ENCODE results near the gene PAIP2. TPM values are rescaled to one million over a fixed set of nuclear protein-coding genes. Genes with fewer than 3 reads are reported as not detected.

The PAIP2 gene, protein sequence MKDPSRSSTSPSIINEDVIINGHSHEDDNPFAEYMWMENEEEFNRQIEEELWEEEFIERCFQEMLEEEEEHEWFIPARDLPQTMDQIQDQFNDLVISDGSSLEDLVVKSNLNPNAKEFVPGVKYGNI
- 94.8 and 95.3 TPM in 2 replicates for total RNA-seq

DNA sequence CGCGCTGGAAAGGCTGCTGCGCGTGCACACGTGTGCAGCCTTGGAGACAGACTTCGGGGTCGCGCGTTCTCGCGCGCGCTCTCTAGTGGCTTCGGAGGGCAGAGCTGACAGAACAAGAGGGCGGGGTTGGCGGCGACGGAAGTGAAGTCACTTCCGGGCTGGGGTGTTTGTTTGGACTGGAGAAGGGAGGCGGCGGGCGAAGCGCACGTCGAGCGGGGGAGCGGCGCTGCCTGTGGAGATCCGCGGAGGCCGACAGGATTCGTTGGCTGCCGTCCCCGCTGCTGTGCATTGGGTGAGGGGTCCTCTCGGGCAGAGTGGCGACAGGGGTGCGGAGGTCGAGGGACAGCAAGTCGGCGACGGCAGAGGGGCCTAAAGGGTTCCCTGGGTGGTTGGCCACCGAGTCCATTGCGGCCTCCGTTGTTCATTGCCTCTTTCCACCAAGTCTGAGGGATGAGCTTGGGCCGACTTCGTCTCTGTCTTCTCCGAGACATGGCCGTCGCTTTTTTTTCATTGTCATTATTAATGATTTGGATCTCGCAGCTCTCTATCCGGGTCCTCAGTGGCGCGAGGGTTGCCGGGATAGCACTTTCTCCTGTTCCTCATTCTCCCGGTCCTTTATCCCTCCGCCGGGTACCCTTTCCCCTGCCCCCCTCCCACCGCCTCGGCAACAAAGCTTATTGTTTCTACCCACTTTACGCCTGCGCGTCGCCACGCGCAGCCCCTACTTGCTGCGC is at the start of gene PAIP2:
TSS of gene PAIP2 (plus strand) at position 166 of the 734 bp plus-strand sequence. CDS start 21,931 bp downstream, outside the sequence.
- intact Hi-C loops (cut with micrococcal nuclease) = loop anchor here (1.0 to 10.0 kb wide), 18 partner anchors 43 to 1220 kb away; partner anchors contain the start of genes APBB3, BRD8, CDC25C and DNAJC18

GRCh38 chr5:139293202-139293506 is 48.5 kb upstream of the PAIP2 start:
- intact Hi-C loops (cut with micrococcal nuclease) = loop anchor here (1.0 to 10.0 kb wide), 15 partner anchors 19 to 1541 kb away; partner anchors contain the start of genes ANKHD1, CDC25C, ETF1 and HNRNPA0

DNA sequence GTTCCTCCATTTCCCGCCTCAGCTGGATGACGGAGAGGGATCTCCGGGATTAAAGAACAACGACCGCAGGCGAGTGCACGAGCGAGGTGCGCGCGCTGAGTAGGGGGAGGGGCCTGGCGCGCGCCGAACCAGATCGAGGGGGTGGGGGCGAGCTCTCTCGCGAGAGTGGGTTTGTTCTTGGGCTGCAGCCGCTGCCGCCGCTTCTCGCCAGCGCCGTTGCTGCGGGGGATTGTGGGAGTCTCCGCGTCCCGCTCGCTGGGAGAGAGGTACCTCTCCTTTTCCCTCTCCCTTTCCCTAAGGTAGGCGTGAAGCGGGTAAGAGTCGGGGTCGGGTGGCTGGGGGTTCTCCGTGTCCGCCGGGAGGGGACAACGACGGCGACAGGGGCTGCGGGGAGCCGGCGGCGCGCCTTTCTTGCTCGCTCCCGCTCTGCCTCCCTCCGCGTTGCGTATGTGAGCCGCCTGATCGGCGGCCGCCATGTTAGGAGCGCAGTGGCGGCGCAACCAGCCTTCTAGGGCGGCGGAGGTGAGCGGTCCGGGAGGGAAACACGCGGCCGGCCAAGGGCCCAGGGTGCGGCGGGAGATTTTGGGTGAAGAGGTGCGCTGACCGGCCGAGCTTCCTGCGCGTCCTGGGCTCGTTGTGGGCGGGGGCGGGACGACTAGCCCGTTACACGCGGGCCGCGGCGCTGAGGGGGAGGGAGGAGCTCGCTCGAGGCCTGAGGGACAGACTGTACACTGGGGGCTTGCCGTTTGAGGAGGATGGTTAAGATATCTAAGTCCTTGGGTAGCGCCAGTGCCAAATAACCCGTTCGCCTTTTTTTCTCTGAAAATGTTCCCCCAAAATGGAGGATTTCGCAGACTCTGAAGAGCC is 47.9 kb upstream of the PAIP2 start, which contains the start of gene MATR3:
TSS of gene MATR3 (plus strand) at position 234 of the 867 bp plus-strand sequence. CDS start 13,676 bp downstream, outside the sequence.
- intact Hi-C loops (cut with micrococcal nuclease) = loop anchor here (1.0 to 10.0 kb wide), 17 partner anchors 19 to 1541 kb away; partner anchors contain the start of genes ANKHD1, CDC25C, ETF1 and HNRNPA0

DNA sequence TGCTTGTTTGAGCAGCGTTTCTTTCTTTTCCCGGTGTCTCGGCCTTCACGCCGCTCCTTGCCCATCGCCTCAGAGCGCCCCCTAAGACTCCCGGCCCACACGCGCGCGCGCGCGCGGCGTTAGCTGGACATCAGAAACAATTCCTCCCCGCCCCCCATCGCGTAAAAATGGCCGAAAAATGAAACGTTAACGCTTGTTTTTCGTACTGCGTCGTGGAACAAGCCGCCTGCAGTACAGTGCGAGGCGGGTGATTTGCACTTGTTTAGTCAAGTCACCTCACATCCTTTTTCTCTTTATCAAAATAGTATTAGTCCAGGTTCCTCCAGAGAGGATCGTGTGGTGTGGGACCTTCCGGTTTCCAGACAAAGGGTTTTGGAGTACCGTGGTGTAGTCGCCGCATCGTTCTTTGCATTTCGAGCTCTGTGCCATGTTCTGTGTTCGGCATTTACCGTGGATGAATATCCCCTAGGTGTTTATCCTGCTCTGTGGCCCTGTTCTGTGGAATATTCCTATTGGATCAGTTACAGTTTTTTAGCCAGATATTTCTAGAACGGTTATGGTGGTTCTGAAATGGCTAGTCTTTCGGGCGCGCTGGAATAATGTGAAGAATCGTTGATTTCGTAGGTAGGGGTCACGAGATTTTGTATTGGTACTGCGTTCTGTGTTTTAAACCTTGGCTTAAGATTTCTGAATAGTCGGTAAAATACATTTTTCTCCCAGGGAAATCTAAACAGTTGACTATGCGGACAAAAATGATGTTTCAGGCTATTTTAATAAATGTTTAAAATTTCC is 47.1 kb upstream of the PAIP2 start:
- intact Hi-C loops (cut with micrococcal nuclease) = loop anchor here (1.0 to 10.0 kb wide), 7 partner anchors 12 to 1542 kb away; partner anchors contain the start of genes ANKHD1, HNRNPA0 and SRA1

DNA sequence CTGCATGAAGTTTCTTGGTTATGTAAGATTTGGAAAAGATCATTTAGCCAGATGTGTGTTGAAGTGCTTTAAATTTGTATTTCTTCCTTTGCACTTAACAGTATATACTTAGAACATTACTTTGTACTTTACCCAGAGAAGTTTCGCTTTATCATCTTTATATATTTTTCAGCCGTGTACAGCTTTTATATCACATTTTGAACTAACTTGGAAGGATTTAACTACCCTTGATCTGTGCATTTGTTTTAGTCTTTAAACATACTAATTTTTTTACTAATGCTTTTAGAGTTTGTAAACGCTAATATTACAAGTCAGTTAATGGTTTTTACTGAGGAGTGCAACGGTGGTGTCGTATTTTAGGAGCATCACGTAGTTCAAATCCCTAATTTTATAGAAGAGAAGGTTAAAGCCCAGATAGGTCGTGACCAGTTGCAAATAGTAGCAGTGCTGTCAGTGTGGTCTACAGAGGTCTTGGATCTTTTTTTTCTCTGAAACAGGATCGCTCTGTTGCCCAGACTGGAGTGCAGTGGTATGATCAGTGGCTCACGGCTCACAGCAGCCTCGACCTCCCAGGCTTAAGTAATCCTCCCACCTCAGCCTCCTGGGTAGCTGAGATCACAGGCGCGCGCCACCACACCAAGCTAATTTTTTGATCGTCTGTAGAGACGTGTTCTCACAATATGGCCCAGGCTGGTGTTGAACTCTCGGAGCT is 46.2 kb upstream of the PAIP2 start:
- intact Hi-C loops (cut with micrococcal nuclease) = loop anchor here (1.0 to 10.0 kb wide), 4 partner anchors 11 to 1259 kb away; partner anchors contain the start of genes ANKHD1 and SRA1

GRCh38 chr5:139296198-139296597 is 45.5 kb upstream of the PAIP2 start:
- intact Hi-C loops (cut with micrococcal nuclease) = loop anchor here (10.0 kb wide), 2 partner anchors 1109 to 1259 kb away; partner anchors contain the start of genes ANKHD1 and SRA1

DNA sequence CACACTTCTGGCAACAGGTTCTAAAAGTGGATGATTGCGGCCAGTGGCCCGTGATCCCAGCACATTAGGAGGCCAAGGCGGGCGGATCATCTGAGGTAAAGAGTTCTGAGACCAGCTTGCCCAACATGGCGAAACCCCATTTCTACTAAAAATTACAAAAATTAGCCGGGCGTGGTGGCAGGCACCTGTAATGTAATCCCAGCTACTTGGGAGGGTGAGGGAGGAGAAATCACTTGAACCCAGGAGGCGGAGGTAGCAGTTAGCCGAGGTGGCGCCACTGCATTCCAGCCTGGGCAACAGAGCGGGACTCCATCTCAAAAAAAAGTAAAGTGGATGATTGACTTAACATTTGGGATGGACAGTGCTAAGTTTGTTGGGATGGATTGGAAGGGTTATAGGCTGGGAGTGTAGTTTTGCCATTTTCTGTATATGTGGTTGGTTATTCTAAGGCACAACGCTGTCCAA is 44.8 kb upstream of the PAIP2 start:
- intact Hi-C loops (cut with micrococcal nuclease) = loop anchor here (10.0 kb wide), 2 partner anchors 1108 to 1258 kb away; partner anchors contain the start of genes ANKHD1 and SRA1

DNA sequence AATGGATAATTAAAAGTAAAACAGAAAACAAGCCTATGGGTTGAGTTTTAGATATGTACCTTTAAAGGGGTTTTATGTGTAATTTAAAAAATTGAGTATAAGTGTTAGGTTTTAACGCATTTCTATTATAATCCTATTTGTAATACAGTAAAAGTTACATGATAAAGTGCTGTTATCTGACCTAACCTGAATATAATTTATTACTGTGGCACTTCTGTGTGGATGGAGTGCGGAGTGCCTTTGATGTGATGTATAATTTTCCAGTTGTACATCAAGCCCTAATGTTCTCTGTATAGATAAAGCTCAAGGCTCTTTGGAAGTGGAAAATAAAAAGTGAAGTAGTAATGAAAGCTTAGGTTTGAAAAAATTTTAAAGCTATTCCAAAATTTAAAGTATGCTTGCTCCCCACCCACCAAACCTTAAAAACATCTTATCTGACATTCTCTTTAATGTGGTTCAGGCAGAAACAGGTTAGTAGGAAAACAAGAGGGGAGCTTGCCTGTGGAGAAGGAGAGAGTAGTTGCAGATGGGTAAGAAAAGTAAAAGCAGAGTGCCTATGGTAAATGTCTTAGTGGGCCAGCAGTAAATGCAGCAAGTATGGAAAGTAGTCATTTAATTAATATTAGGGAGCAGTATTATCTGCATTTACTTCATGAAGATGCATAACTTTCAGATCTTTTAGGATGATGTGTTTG is 44.1 kb upstream of the PAIP2 start:
- intact Hi-C loops (cut with micrococcal nuclease) = loop anchor here (10.0 kb wide), 2 partner anchors 1107 to 1257 kb away; partner anchors contain the start of genes ANKHD1 and SRA1

DNA sequence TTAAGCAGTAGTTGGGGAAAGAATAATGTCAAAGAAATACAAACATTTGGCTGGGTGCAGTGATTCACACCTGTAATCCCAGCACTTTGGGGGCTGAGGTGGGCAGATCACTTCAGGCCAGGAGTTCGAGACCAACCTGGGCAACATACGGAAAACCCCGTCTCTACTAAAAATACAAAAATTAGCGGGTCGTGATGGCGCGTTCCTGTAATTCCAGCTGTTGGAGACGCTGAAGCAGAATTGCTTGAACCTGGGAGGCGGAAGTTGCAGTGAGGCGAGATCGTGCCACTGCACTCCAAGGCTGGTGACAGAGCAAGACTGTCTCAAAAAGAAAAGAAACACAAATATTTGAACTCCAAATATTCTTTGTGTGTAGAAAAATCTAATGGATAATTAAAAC is 43.4 kb upstream of the PAIP2 start:
- intact Hi-C loops (cut with micrococcal nuclease) = loop anchor here (10.0 kb wide), 2 partner anchors 1107 to 1257 kb away; partner anchors contain the start of genes ANKHD1 and SRA1

GRCh38 chr5:139299486-139299885 is 42.2 kb upstream of the PAIP2 start:
- intact Hi-C loops (cut with micrococcal nuclease) = loop anchor here (10.0 kb wide), 2 partner anchors 1105 to 1255 kb away; partner anchors contain the start of genes ANKHD1 and SRA1

- intact Hi-C loops (cut with micrococcal nuclease) = no loop called here
These were observed 39.7 kb upstream of the PAIP2 start for GRCh38 chr5:139301808-139302499.

GRCh38 chr5:139304391-139305324 is 37.0 kb upstream of the PAIP2 start:
- intact Hi-C loops (cut with micrococcal nuclease) = no loop called here

GRCh38 chr5:139306197-139306596 is 35.5 kb upstream of the PAIP2 start:
- intact Hi-C loops (cut with micrococcal nuclease) = loop anchor here (1.0 kb wide), 2 partner anchors 8 to 11 kb away; no protein-coding TSS in a partner anchor

DNA sequence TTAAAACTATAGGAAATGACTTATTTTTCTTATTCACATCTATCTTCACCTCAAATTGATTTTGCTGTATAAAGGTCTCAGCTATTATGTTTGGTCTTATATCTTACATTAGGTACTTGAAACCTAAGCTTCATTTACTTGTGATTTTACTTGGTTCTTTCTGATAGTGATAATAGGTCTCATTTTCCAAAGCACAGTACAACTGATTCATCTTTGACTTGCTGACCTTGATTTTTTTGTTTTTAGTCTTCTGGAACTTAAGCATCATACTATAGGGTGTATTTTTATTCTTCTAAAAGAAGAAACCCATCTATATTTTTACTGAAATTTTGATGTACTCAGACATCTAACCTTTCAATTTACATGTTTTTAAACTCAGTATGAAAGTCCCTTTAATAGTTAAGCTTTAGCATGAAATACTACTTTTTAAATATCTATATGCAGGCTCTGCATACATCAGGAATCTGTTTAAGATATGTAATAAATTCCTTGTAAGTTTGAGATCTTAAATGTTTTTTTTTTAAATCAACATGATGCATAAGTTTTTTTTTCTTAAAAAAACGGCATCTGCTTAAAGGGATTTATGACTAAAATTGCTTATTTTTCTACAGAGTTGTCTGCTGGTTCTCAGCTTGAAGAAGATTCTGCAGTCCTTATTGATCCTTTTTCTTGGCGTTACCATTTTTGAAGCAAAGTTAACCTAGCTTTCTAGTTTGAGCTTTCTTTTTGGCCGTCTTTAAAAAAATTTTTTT is 34.9 kb upstream of the PAIP2 start:
- intact Hi-C loops (cut with micrococcal nuclease) = loop anchor here (1.0 kb wide), 2 partner anchors 7 to 12 kb away; no protein-coding TSS in a partner anchor

DNA sequence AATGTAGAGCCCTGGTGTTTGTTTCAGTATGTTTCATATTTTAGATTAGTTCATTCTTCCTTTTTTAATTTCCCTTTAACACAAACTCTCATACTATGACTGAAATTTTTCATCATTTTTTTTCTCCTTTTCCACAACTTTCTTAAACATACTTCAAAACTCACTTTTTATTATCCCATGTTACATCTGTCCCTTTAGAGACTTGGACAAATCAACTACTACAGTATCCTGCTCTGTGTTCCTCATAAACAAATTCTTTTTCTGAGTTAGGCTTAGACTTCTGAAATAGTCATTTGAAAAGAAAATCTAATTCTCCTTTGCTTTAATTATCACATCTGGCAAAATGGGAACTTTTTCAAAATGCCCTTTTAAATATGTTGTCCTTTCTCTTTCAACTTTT is 32.9 kb upstream of the PAIP2 start:
- intact Hi-C loops (cut with micrococcal nuclease) = no loop called here

DNA sequence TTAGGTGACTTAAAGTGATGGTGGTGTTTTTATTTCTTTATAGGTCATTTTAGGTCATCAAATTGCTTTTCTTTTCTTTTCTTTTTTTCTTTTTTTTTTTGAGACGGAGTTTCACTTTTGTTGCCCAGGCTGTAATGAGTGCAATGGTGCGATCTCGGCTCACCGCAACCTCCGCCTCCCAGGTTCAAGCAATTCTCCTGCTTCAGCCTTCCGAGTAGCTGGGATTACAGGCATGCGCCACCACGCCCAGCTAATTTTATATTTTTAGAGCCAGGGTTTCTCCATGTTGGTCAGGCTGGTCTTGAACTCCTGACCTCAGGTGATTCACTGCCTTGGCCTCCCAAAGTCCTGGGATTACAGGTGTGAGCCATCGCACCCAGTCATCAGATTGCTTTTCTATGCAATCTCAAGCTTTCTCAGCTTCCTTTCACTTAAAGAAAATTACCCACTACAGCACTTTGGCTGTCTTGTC is 30.9 kb upstream of the PAIP2 start:
- intact Hi-C loops (cut with micrococcal nuclease) = loop anchor here (2.0 kb wide), 1 partner anchor 16 kb away; no protein-coding TSS in a partner anchor

All from T-helper 1 cell treated with Interleukin-12 subunit alpha and Interleukin-12 subunit beta and Interleukin-4 antibody, amounts not matched to agents 30 ng/mL and 1 ng/mL, for 36 hours (primary cell).